H9 (cell line): ENCODE data around the gene F11R. TPM values are rescaled to one million over a fixed set of nuclear protein-coding genes. Genes with fewer than 3 reads are reported as not detected.

ENCODE experiments used
- DNase-seq: peaks from one replicate; pipeline ENCODE4 v3.0.0-alpha.2; 2017
- H2AFZ ChIP-seq: one replicate; pipeline ENCODE4 v1.6.1; 2013; ENCODE audit warnings: mild to moderate bottlenecking, low read length, control low read depth, moderate library complexity
- H2AK5ac ChIP-seq: 2 replicates; pipeline ENCODE4 v1.6.1; 2013; ENCODE audit warnings: low read length, control low read depth, mixed read lengths; ENCODE audit not compliant: insufficient read length
- H2BK120ac ChIP-seq: one replicate; pipeline ENCODE4 v1.6.1; 2013; ENCODE audit warnings: low read depth, mild to moderate bottlenecking, low read length, control low read depth, inconsistent platforms; ENCODE audit not compliant: poor library complexity, severe bottlenecking
- H2BK12ac ChIP-seq: 2 replicates; pipeline ENCODE4 v1.6.1; 2013; ENCODE audit warnings: low read length, control low read depth, mixed read lengths, low read depth; ENCODE audit not compliant: insufficient read length
- H2BK15ac ChIP-seq: 2 replicates; pipeline ENCODE4 v1.6.1; 2013; ENCODE audit warnings: low read depth, low read length, control low read depth
- H2BK20ac ChIP-seq: one replicate; pipeline ENCODE4 v1.6.1; 2013; ENCODE audit warnings: low read depth, mild to moderate bottlenecking, low read length, control low read depth, inconsistent platforms; ENCODE audit not compliant: poor library complexity, severe bottlenecking
- H2BK5ac ChIP-seq: 2 replicates; pipeline ENCODE4 v1.6.1; 2013; ENCODE audit warnings: low read length, control low read depth, mixed read lengths; ENCODE audit not compliant: insufficient read length
- H3K14ac ChIP-seq: 2 replicates; pipeline ENCODE4 v1.6.1; 2013; ENCODE audit warnings: low read length, control low read depth; ENCODE audit not compliant: insufficient read depth
- H3K18ac ChIP-seq: 2 replicates; pipeline ENCODE4 v1.6.1; 2013; ENCODE audit warnings: low read depth, mild to moderate bottlenecking, mixed read lengths, low read length, control low read depth; ENCODE audit not compliant: insufficient read length
- H3K23ac ChIP-seq: 2 replicates; pipeline ENCODE4 v1.6.1; 2013; ENCODE audit warnings: low read length, control low read depth, mixed read lengths, low read depth; ENCODE audit not compliant: insufficient read length
- H3K23me2 ChIP-seq: 2 replicates; pipeline ENCODE4 v1.6.1; 2013; ENCODE audit warnings: low read depth, mild to moderate bottlenecking, mixed read lengths, low read length, control low read depth; ENCODE audit not compliant: insufficient read length, poor library complexity, severe bottlenecking
- H3K27ac ChIP-seq: 2 replicates; pipeline ENCODE4 v1.5.1; 2013; ENCODE audit warnings: low read length, control low read depth, mixed read lengths, low read depth; ENCODE audit not compliant: insufficient read length
- H3K27me3 ChIP-seq: 2 replicates; pipeline ENCODE4 v1.6.1; 2013; ENCODE audit warnings: low read length, control low read depth, inconsistent platforms; ENCODE audit not compliant: insufficient read depth
- H3K4ac ChIP-seq: 2 replicates; pipeline ENCODE4 v1.6.1; 2013; ENCODE audit warnings: low read depth, mild to moderate bottlenecking, control low read depth, inconsistent platforms, low read length, moderate library complexity
- H3K4me1 ChIP-seq: 2 replicates; pipeline ENCODE4 v1.6.1; 2013; ENCODE audit warnings: low read length, control low read depth, inconsistent platforms; ENCODE audit not compliant: insufficient read depth
- H3K4me2 ChIP-seq: 2 replicates; pipeline ENCODE4 v1.6.1; 2013; ENCODE audit warnings: low read length, control low read depth, mixed read lengths; ENCODE audit not compliant: insufficient read length, insufficient read depth
- H3K56ac ChIP-seq: 2 replicates; pipeline ENCODE4 v1.6.1; 2013; ENCODE audit warnings: low read depth, mild to moderate bottlenecking, mixed read lengths, low read length, control low read depth; ENCODE audit not compliant: insufficient read length
- H3K79me1 ChIP-seq: 2 replicates; pipeline ENCODE4 v1.6.1; 2013; ENCODE audit warnings: low read depth, mild to moderate bottlenecking, moderate library complexity, low read length, control low read depth, inconsistent platforms; ENCODE audit not compliant: insufficient read depth, poor library complexity, severe bottlenecking
- H3K79me2 ChIP-seq: 2 replicates; pipeline ENCODE4 v1.6.1; 2013; ENCODE audit warnings: low read length, control low read depth, inconsistent platforms; ENCODE audit not compliant: insufficient read depth
- H3K9ac ChIP-seq: 2 replicates; pipeline ENCODE4 v1.6.1; 2013; ENCODE audit warnings: low read length, control low read depth, mixed read lengths; ENCODE audit not compliant: insufficient read length; ENCODE audit errors: extremely low read depth
- H3K9me3 ChIP-seq: one replicate; pipeline ENCODE4 v1.6.1; 2013; ENCODE audit warnings: low read depth, low read length, inconsistent platforms; ENCODE audit not compliant: control insufficient read depth
- H3T11ph ChIP-seq: one replicate; pipeline ENCODE4 v1.6.1; 2013; ENCODE audit warnings: mild to moderate bottlenecking, low read length, control low read depth, inconsistent platforms
- H4K20me1 ChIP-seq: one replicate; pipeline ENCODE4 v1.6.1; 2013; ENCODE audit not compliant: control insufficient read depth, insufficient read length, insufficient read depth
- H4K5ac ChIP-seq: 2 replicates; pipeline ENCODE4 v1.6.1; 2013; ENCODE audit warnings: low read depth, mild to moderate bottlenecking, mixed read lengths, low read length, control low read depth; ENCODE audit not compliant: insufficient read length
- H4K8ac ChIP-seq: replicated peaks from 2 replicates; pipeline ENCODE4 v1.6.1; 2013; ENCODE audit warnings: low read length, control low read depth, mixed read lengths, low read depth; ENCODE audit not compliant: insufficient read length
- H4K91ac ChIP-seq: 2 replicates; pipeline ENCODE4 v1.6.1; 2013; ENCODE audit warnings: low read depth, mild to moderate bottlenecking, moderate library complexity, mixed read lengths, low read length, control low read depth; ENCODE audit not compliant: insufficient read length
- H3K27ac Mint-ChIP-seq, 3 experiments: 2 replicates in 2 of 3; 3 replicates in 1 of 3; pipeline ENCODE4 v1.8.0; 2020 to 2021; ENCODE audit warnings: mixed read lengths in 3 of 3, mild to moderate bottlenecking in 1 of 3, moderate library complexity in 1 of 3
- H3K27me3 Mint-ChIP-seq: 2 replicates; pipeline ENCODE4 v1.8.0; 2021; ENCODE audit warnings: low read depth, mild to moderate bottlenecking, moderate library complexity, mixed read lengths
- H3K36me3 Mint-ChIP-seq, 3 experiments: 2 replicates in 2 of 3; 3 replicates in 1 of 3; pipeline ENCODE4 v1.8.0; 2020 to 2021; ENCODE audit warnings: low read depth in 3 of 3, mixed read lengths in 3 of 3; ENCODE audit not compliant: insufficient read depth in 1 of 3
- H3K4me1 Mint-ChIP-seq, 2 experiments: 2 replicates each; pipeline ENCODE4 v1.8.0; 2020; ENCODE audit warnings: mixed read lengths in 2 of 2
- H3K4me3 Mint-ChIP-seq, 2 experiments: 2 replicates in 1 of 2; 3 replicates in 1 of 2; pipeline ENCODE4 v1.8.0; 2020 to 2021; ENCODE audit warnings: mild to moderate bottlenecking in 2 of 2, mixed read lengths in 2 of 2, moderate library complexity in 1 of 2
- H3K9me3 Mint-ChIP-seq, 2 experiments: 2 replicates in 1 of 2; 3 replicates in 1 of 2; pipeline ENCODE4 v1.8.0; 2020; ENCODE audit warnings: mild to moderate bottlenecking in 2 of 2, mixed read lengths in 2 of 2, moderate library complexity in 1 of 2
- CTCF ChIP-seq: fragments of 200-600 bp; sonication (generic); conservative IDR thresholded peaks from 3 replicates; pipeline ENCODE4 v1.8.0; 2021; ENCODE audit warnings: antibody characterized with exemption, mild to moderate bottlenecking
- WGBS: extraction: QIAGEN DNeasy Blood & Tissue Kit; methylation state at CpG from one replicate; pipeline ENCODE4 v1.1.7; 2013; ENCODE audit warnings: missing lambda C conversion rate, low lambda C conversion rate, mixed read lengths; ENCODE audit not compliant: insufficient read length; ENCODE audit errors: extremely low coverage; 5-methylcytosine and 5-hydroxymethylcytosine counted together
- total RNA-seq: library from RNA; stranded (reverse); gene quantifications from 2 replicates; pipeline ENCODE4 v1.2.1, GENCODE V29; 2021

The F11R gene
- total RNA-seq, 1 experiment from 2014 or later, result 174 TPM

- H3K27ac Mint-ChIP-seq, result peak overlapping the region in 2 of 3 experiments; percentile 11 to 41; a peak in 3 of 7 replicates
- peaks cover 6% of the 10 kb centered on the region; the same call in 1 of the 2 replicates for H3K4me1 ChIP-seq
- TF ChIP-seq CTCF, result no peak
- no peak overlapping the region for H3K14ac ChIP-seq
- H3K18ac ChIP-seq, result no peak overlapping the region
- H3K27me3 Mint-ChIP-seq, result no peaks in the 10 kb centered on the region
- H4K8ac ChIP-seq, result no peak overlapping the region
- H3K23me2 ChIP-seq, result no peaks in the 10 kb centered on the region
- H4K91ac ChIP-seq, result no peak overlapping the region
- no peak overlapping the region for H2AFZ ChIP-seq
- H3K56ac ChIP-seq, result no peak overlapping the region
- no peak overlapping the region for H3T11ph ChIP-seq
- no peak overlapping the region for H4K5ac ChIP-seq
- H3K4me2 ChIP-seq, result no peak overlapping the region
- no peaks in the 10 kb centered on the region for H3K27me3 ChIP-seq
- H2BK5ac ChIP-seq, result no peak overlapping the region
- H2BK15ac ChIP-seq, result no peak overlapping the region
- no peak overlapping the region for H2BK20ac ChIP-seq
- H3K9ac ChIP-seq, result no peak overlapping the region
- H3K79me1 ChIP-seq, result peaks cover 17% of the 10 kb centered on the region
- H3K36me3 Mint-ChIP-seq, result peaks cover 5 to 25% (median 21%) of the 10 kb centered on the region in 3 experiments; a peak in 6 of 7 replicates
- no peaks in the 10 kb centered on the region for H4K20me1 ChIP-seq
- H2BK120ac ChIP-seq, result no peak overlapping the region
- H3K4ac ChIP-seq, result no peak overlapping the region
- H3K27ac ChIP-seq, result no peak overlapping the region
- peaks cover 24 to 33% of the 10 kb centered on the region in 2 experiments for H3K4me1 Mint-ChIP-seq
- H3K79me2 ChIP-seq, result peaks cover 49% of the 10 kb centered on the region; the same call in 1 of the 2 replicates
- WGBS, result no CpG with 5 or more reads among the region's 4 CpGs
- H3K23ac ChIP-seq, result no peak overlapping the region
- no peaks in the 10 kb centered on the region for H3K9me3 Mint-ChIP-seq
- no peak overlapping the region for H2AK5ac ChIP-seq
- H2BK12ac ChIP-seq, result no peak overlapping the region
- no peak overlapping the region for H3K4me3 Mint-ChIP-seq
- no peak for DNase-seq
- no peaks in the 10 kb centered on the region for H3K9me3 ChIP-seq
Observed at GRCh38 chr1:161008869-161009510, 12.0 kb downstream of the F11R start.
